HuH-7 (cell line): Measurements from ENCODE around the gene LRRC30.
"Not testable (repeated sequence)": the region's sequence is repeated elsewhere in the genome, so short reads cannot be mapped to it uniquely, and the experiment has no call there.

Experiments used
- DNase-seq: peaks from one replicate; pipeline ENCODE4 v3.0.0; 2011; ENCODE audit warnings: low spot score

Gene LRRC30

DNA sequence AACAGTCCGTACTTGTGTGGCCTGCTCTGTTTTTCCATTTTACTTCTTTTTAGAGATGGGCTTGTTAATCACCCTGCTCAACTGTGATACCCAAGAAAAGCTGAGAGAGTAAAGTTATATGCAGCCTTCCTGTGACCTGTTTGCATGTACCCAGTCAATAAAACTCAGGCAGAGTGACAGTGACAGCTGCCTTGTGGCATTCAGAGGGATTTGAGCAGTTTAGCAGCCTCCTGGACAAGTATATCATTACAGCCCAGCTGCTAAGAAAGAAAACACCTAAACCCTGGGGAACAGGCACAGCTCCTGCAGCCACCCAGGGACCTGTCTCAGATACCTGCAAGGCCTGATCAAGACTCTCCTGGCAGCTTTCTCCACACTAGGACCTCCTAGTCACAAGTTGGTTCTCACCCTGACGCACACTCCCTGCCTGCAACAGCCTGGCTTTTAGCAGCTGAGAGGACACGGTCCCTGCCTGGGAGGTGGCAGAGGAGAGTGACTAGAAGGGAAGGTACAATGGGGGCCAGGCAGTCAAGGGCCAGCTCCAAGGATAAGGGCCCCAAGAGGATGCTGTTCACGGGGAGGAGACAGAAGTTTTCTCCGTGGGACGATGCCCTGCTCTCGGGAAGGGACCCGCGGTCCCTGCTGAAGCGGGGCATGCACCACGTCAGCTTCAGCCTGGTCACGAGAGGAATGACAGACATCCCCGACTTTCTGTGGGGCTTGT lies at the start of gene LRRC30:
Gene LRRC30 (plus strand): TSS at position 464 of the 724 bp plus-strand sequence. CDS start 50 bp downstream, at position 514.
- no peak for DNase-seq

DNA sequence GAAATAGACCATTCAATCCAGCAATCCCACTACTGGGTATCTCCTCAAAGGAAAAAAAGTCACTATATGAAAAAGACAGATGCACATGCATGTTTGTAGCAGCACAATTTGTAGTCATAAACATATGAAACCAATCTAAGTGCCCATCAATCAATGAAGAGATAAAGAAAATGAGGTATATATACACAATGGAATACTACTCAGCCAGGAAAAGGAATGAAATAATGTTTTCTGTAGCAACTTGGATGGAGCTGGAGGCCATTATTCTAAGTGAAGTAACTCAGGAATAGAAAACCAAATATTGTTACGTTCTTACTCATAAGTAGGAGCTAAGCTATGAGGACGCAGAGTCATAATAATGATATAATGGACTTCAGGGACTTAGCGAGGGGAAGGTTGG lies 45.2 kb upstream of the LRRC30 start:
- no peak for DNase-seq

DNA sequence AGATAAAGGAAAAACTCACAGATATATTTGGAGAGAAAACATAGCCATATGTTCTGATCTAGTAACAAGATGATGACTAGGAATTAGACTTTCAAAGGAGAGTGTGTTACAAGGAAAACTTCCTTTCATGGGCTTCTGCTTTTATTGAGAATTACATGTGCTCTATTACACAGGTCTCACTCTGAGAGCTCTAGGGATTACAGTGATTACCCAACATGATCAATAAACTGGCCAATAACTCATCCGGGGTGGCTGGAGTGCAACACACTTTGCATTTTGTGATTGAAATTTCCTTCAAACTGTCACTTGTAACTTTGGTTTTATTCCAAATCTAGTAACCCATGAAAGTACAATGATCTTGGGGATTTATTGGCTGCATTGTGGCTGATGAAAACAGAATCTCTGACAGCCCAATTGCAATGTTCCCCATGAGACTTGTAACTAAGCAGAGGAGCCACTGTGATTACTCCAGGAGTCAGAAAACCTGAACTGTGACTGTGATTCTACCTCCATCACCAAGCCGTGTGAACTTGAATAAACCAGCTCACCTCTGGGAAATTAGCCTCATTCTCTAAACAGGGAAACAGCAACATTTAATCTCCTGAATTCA lies 40.2 kb upstream of the LRRC30 start:
- no peak for DNase-seq

DNA sequence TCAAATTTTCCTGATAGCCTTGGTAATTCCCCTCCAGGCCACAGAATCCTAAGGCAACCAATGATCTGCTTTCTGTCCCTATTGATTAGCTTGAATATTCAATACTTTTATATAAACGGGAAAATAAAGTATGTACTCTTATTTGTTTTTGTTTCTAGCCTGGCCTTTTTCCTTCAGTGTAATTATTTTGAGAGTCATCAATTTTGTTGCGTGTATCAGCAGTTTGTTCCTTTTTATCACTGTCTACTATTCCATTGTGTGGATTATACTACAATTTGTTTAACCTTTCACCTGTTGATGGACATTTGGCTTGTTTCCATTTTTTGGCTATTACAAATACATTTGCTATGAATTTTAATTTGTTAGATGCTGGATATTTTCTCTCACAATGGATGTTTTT lies 39.2 kb upstream of the LRRC30 start:
- DNase-seq = no peak

DNA sequence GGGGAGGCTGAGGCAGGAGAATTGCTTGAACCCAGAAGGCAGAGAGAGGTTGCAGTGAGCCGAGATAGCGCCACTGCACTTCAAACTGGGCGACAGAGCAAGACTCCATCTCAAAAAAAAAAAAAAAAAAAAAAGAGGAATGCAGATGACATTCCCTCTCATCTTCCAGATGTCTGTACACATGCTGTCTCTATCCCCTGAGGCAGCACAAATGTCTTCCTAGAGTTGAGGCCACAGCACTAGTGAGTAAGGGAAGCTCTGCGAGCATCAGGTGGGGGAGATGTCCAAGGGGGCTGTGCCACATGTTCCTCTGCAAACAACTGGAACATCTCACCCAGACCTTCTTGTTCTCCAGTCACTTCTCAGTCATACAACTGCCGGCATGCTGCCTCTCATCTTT lies 35.6 kb upstream of the LRRC30 start:
- DNase-seq = no peak

DNA sequence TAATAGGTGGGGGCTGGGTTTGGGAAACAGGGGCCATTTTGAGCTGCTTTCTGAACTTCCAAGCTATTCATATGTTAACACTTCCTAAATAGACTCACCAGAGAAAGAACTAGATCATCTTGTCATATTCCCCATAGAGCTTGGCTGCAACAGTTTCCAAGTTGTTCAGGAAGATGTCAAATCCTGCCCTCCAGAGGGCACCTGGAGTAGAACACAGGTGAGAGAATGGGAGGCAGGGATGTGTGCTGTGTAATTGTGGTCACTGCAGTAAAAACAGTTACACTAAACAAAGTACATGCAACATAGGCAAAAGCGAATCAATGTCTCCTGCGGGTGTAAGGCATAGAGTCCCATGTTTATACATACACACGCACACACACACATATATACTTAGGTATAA lies 34.5 kb upstream of the LRRC30 start:
- no peak for DNase-seq

DNA sequence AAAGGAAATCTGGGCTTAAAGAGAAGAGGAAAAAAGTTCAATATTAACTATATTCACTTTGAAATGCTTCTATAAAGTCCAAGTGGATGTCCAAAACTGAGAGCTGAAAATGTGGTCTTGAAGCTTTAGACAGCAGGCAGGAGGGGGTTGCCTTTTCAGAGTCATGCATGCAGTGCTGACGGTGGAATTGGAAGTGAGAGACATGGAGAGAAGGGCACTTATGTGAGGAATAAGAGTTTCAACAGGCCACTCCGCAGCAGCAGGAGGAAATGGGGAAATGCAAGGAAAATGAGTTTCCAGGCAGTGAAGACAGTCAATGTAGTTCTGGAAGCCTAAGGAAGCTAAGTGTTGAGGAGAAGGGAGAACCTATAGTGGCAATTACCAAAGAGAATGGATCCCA lies 33.0 kb upstream of the LRRC30 start:
- DNase-seq = no peak

DNA sequence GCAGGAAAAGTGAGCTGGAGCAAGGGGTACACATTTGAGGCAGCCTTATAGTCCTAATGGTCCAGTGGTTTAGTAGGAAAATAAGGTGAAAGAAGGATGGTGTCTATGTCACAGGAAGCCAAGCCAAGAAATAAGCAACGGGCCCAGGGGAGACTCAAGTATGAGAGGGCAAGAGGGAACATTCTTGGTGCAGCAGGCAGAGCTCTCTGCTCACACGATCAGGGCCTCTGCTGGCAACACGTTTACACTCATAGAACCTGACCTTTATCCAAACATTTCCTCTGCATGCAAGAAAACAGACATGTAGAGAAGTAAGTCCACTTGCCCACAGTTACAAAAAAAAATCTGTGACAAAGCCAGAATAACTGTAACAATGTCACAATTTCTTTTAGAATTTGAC lies 32.6 kb upstream of the LRRC30 start:
- no peak for DNase-seq

DNA sequence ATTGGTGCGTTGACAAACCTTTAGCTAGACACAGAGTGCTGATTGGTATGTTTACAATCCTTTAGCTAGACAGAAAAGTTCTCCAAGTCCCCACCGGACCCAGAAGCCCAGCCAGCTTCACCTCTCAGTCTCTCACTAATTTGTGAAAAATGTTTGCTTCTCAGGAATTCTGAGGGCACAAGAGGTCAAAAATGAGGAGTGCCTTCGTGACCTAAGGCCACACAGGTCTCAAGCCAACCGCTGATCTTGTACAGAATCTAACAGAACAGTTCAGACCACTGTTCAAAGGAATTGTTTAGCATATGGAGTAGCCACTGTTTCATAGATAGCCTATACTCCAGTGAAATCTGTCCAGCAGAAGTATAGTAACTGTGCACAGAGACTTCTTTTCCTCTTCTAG lies 29.8 kb upstream of the LRRC30 start:
- no peak for DNase-seq

DNA sequence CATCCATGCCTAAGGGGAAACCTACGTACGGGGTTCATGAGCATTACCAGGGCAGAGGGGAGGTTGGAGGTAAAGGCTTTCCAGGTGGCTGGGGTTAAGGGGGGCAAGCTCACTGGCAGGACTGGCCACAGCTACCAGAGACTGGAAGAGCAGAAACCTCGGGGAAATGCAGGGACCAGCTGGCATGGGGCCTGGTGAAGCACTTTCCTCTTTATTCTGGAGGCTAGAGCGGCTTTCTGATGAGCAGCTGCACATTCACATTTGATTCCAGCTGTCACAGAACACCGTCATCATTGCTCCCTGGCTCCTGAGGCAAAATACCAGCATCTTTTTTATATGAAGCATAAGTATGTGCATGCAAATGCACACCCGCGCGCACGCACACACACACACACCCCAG lies 28.7 kb upstream of the LRRC30 start:
- no peak for DNase-seq

DNA sequence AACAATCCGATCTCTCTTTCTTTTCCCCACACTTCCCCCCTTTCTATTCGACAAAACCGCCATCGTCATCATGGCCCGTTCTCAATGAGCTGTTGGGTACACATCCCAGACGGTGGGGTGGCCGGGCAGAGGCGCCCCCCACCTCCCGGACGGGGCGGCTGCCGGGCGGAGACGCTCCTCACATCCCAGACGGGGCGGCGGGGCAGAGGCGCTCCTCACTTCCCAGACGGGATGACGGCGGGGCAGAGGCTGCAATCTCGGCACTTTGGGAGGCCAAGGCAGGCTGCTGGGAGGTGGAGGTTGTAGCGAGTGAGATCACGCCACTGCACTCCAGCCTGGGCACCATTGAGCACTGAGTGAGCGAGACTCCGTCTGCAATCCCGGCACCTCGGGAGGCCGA lies 27.3 kb upstream of the LRRC30 start:
- DNase-seq = not testable (repeated sequence)

DNA sequence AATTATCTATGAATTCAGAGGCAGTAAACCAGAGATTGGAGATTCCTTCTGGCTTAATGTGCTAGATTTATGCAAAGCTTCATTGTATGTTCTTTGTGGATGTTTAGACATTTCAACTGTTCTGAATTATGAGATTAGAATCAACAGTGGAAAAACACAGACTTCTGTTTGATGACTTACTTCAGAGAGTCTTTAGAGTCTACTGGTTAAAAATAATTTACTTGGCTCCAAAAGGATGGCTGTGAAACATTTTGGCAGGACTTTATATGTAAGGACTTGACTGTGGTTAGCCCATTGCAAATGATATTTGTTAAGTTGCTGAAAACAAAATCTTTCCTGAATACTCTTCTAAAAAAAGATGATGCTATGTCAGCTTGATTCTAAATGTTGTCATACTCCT lies 25.5 kb upstream of the LRRC30 start:
- DNase-seq = no peak

DNA sequence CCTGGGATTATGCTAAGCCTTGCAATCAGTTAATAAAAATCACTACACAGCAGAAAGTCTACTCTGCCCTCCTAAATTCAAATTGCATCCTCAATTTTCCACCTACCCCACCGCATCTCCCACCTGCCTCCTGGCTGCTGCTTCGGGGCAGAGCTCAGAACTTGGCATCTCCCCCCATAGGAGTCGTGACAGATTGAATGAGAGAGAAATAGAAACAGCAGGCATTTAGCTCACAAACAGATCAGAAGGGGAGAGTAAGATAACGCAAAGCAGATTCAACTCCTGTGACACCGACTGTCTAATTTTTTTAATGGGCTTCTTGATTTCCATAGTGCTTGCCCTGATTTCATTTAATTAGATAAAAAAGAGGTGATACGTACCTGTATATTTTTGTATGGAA lies 24.7 kb upstream of the LRRC30 start:
- no peak for DNase-seq

DNA sequence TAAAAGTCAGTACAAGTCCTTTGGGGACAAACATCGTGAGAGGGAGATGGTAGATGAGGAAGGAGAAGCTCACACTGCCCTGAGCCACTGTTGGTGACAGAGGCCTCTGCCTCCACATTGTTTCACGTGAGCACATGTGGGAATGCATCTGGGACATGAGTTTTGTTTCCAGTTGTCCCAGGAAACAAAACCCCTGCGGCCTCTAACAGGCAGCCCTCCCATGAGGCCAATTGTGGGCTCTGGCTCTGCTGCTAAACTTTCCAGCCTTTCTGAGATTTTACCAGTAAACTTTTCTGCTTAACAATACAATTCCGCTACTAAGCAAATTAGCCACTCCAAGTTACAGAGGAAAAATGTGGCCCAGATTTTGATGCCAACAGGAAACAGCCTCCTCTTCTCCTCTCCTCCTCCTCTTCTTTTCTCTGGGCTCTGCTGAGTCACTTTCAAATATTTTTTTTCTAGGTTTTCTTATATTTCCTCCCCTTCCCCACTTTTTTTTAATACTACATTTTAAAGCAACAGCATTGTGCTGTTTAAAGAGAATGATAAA lies 23.4 kb upstream of the LRRC30 start:
- DNase-seq = no peak

DNA sequence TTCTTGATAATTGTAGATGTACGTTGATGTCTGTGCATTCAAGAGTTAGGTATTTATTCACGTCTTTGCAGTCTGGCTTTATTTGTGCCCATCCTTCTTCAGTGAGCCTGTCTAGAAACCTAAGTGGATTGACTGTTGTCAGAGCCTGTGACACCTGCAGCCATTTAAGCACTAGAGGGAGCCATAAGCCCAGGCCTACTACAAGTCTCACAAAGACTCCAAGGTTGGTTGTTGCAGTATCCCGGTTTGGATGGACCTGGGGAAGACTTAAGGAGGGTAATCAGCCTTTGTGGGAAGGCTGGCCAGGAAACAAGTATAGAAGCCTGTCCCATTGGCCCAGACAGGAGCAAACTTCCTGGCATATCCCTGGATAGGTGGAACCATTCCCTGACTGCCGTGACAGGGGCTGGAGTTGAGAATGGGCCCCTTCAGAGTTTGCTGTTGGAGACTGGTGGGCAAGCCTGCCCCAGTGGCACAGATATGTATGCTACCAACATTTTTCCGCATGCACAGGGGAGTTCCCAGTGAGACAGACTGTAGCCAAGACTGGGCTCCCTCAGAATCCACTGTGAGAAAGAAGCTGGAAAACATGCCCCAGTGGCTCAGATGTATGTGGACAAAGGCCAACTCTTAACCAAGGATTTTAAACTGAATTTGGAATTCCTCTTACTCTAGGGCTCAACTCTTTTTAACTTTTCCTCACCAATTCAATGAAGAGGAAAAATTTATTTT lies 9.3 kb upstream of the LRRC30 start:
- DNase-seq = peak; percentile 46

DNA sequence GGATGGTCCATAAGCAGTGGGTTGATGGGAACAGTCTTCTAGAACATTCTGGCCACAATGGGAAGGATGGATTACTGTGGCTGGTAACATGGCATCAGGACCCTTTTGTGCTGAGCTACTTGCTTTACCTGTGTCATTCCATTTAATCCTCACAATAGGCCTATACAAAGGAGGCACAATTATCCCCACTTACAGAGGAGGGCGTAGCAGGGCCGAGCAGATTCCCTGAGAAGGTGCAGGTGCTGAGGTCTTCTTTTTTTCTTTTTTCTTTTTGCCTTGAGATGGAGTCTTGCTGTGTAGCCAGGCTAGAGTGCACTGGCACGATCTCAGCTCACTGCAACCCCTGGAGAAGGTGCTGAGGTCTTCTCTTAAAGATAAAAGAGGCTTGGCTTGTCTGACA lies 6.7 kb upstream of the LRRC30 start:
- DNase-seq = no peak

DNA sequence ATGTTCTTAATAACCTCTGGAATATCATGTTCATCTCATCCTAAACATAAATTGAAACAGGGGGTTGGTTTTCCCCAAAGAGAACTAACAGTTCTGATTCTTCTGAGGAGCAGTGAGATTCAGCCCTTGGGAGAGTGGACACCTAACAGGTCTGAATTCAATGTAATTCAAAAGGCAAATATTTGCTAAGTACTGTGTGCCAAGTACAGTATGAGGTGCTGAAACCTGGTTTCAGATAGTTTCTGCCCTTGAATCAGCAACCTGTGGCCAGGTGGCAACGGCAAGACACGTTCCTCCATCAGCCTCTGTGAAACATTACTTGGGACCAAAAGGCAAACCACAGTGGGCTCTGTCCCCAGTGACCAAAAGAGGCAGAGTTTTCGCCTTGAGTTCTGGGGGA lies 1.3 kb downstream of the LRRC30 start:
- DNase-seq = no peak

DNA sequence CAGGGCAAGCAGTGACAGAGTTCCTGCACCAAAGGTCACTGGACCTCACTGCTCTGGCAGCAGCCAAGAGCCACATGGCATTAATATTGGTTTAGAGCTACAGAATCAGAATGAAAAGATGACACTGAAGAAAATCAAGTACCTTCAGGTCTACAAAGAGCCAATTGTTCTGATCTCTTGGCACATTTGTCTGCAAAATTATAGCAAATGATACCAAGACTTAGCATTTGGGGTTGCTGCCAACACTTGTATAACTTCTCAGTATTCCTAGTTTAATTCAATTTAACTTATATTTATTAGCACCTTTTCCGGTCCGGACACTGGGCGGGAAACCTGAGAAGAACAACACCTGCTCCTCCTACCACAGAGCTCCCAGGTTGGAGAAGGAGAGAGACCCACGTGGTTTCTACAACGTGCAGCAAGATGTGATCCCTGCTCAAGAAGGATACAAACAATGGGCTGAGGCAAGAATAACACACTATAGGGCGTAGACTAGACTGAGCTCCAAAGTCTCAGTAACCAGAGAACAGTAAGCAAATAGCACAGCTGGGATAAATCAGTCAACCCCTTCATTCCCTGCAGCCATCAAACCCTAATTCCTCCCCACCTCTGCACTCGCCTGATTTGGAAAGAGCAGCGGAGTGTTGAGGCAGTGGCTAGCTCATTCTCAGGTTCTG lies 2.4 kb downstream of the LRRC30 start:
- no peak for DNase-seq

DNA sequence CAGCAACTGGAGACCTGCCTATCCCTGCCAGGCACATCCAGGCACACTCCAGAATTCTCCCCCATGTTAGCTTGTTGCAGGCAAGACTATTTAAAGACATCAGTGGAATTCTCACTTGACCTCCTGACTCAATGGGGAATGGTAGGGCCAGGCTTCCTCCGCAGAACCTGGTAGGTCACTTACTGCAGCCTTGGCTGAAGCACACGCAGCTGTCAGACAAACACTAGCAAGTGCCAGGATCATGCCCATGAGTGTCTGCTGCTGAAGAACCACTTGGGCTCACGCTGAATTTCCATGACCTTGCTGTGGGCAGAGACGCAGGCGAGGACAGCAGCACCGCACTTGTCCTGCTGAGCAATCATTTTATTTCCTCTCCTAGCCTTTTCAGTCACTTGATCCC lies 3.2 kb downstream of the LRRC30 start:
- DNase-seq = no peak

DNA sequence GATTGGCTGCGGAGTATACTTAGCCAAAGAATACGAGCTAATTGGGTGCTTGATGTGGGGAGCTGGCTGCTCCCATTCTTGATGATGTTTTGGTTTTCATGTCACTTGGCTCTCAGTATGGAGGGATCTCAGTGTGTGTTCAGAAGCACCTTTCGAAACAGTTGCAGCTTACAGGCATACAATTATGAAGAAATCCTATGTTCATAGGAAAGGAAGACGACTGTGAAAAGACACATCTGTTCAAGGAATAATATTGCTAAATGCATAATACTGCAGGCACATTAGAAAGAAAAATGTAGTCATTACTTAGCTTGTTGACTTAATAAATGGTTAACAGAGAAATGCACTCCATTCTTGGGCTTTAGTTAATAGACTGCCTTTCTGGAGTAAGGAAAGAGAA lies 4.1 kb downstream of the LRRC30 start:
- DNase-seq = no peak

DNA sequence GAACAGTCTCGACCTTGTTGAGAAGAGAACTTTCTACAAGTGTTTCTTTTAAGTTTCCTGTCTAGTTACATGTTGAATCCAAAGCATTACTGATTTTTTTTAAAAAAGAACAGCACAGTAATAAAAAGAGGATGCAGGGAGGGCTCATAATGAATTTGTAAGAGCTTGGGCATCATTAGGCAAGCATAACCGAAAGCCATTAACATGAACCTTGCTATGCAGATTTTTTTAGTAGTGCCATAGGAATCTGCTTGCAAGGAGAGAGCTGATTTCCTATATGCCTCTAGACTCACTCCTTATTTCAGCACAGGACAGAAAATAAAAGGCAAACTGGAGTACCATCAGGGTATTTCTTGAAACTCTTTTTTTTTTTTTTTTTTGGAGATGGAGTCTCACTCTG lies 5.2 kb downstream of the LRRC30 start:
- no peak for DNase-seq

DNA sequence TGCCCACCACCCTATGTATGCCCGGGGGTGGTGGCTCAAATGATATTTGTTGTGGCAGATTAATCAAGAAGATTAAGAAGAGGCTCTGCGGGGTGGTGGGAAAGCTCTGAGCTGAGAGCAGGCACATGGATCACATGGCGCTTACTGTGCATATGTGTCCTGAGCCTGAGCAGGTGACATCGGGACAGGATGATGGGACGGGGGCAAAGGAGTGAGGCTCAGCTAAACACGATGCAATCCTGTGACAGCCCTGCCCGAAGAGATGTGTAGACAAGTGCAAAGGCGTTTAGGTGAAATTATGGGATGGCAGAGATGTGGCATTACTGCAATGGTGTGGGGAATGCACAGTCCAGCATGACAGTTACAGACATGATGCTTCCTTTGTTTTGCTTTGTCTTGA lies 6.0 kb downstream of the LRRC30 start:
- no peak for DNase-seq
